GM19351 (cell line): ENCODE data around the gene CEACAM21.
"Not testable (repeated sequence)": the region's sequence is repeated elsewhere in the genome, so short reads cannot be mapped to it uniquely, and the experiment has no call there.

Experiments
- ATAC-seq: cut with Tn5 transposase; IDR thresholded peaks from one replicate; pipeline ENCODE4 v1.9.1; 2021; ENCODE audit warnings: mild to moderate bottlenecking, moderate library complexity; ENCODE audit not compliant: unreplicated experiment

The CEACAM21 gene

DNA sequence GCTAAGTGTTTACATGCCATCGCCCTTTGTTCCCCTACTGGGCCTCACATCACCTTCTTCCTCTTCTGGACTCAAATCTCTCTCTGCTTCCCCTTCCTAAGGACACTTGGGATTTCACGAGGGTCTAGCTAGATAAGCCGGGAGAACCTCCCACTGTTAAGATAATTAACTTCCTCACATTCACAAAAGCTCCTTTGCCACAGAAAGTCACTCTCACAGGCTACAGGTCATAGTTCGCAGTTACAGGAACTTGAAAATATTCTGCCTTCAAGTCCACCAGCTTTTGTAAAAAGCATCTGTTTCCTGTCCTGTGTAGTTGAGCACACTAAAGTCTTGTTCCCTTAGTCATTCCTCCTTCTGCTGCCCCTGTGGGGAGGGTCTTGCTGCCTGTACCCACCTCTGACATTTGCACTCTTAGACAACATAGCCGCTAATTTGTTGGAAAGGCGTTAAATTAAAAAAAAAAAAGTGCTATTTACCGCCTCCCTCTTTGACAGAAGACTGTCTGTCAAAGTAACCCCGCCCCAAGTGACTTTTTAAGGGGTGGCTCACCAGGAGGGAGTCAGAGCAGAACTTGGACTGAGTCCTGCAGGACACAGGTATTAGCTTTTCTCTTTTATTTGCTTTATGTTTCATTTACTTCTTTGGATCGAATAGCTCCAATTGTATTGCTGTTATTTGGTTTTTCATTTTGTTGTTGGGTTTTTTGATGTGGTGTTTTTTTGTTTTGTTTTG is 26.8 kb upstream of the CEACAM21 start:
- ATAC-seq = no peak

- no peak for ATAC-seq
Observed at GRCh38 chr19:41549884-41550283, 26.1 kb upstream of the CEACAM21 start.

DNA sequence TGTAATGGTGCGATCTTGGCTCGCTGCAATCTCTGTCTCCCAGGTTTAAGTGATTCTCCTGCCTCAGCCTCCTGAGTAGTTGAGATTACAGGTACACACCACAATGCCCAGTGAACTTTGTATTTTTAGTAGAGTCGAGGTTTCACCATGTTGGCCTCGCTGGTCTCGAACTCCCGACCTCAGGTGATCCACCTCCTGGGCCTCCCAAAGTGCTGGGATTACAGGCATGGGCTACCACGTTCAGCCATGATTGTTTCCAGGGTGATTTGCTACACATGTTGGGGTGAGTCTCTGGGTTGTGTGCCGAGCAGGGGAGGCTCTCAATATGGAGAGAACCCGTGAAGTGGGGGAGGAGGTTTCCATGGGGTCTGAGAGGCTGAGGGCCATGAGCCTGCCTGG is 24.8 kb upstream of the CEACAM21 start:
- ATAC-seq = no peak

GRCh38 chr19:41551711-41552110 is 24.3 kb upstream of the CEACAM21 start:
- ATAC-seq = no peak

DNA sequence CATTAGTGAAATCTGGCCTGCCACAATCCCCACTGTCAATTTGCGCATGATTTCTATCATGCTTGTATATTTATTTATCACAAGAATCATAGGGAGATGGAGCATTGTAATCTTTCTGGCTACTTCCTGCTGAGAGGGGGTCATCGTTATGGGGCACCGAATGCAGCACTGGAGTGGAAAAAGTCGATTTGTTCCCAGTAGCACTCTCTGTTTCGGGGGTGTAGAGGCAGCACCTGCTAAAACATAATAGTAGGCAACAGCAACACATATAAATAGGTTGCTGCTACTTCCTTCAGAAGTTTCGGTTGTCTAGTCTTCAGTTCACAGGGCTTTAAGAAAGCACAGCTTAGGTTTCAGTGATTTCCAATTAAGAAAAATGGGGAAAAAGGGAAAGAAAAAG is 23.4 kb upstream of the CEACAM21 start:
- ATAC-seq = peak; percentile 64

GRCh38 chr19:41553804-41554203 is 22.2 kb upstream of the CEACAM21 start:
- no peak for ATAC-seq

GRCh38 chr19:41554907-41555306 is 21.1 kb upstream of the CEACAM21 start:
- no peak for ATAC-seq

GRCh38 chr19:41555748-41556147 is 20.2 kb upstream of the CEACAM21 start:
- no peak for ATAC-seq

GRCh38 chr19:41563854-41564514 is 12.0 kb upstream of the CEACAM21 start:
- ATAC-seq = no peak

DNA sequence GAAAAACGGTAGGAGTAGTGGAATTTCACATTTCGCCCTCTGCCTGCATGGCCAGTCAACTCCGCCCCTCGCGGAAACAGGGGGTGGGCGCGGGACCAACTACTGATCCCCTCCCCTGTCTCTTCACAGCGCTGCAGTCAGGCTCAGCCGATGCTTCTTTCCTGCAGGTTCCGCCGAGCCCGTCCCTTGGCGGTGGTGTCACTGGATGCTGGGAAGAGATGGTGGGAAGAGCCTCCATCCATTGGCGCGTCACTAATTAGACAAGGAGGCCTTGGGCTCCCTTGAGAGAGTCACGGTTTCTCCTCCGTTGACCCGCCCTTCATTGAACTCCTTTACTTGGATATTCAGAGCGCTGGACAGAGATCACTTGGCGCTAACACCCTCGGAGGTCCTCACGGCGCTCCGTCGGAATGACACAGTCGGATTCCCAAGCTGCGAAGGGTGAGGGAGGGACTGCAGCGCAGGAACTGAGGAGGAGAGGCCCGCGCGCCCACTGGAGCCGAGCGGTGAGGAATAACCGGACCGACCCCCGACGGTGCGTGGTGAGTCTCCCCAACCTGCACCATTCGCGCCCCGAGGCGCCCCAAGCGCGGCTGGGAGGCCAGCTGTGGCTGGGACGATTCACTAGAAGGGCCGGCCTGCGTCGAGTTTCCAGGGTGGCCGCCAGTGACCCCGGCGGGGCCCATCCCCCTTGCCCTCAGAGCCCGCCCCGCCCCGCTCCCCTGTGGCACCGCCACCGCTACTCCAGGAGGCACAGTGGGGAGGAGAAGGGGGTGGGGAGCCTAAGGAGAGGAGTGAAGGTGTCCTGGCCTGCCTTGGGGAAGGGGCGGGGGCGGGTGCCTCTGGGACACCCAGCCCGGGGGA is 11.2 kb upstream of the CEACAM21 start:
- ATAC-seq = no peak

- ATAC-seq = no peak
Observed at GRCh38 chr19:41565379-41565720, 10.6 kb upstream of the CEACAM21 start.

DNA sequence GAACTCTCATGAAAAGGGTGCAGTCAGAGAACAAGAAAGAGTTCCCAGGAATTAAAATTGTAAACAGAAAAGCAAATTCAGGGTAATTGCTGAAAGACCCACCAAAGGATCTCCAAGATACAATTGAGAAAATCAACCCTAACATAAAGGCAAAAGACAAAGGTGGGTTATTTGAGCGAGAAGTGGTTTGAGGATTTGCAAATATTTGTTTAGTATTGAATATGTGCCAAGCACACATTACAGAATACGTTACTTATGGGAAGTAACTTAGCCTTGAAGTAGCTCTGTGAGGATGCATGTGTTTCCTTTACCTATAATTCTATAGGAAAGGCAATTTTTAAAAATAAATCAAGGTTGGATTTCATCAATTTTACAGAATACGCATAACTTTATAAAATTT is 10.0 kb upstream of the CEACAM21 start:
- no peak for ATAC-seq

GRCh38 chr19:41569481-41570150 is 6.3 kb upstream of the CEACAM21 start:
- ATAC-seq = no peak

DNA sequence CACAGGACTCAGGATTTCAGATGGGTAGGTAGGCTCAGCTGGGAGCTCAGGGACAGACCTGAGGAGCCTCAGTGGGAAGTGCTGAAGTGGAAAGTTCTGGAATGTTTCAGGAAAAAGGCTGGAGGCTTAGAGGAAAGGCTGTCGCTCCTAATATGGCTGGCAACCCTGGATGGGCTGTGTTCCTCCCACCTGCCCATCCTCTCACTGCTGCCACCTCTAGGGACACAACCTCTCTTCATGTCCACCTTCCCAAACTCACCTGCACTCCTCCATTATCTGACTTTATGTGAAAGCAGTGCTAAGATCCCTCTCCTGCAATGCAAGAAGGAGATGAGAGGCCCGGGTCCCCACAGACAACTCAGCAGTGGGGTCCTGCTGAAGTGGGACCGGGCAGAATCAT is 5.8 kb upstream of the CEACAM21 start:
- ATAC-seq = no peak

DNA sequence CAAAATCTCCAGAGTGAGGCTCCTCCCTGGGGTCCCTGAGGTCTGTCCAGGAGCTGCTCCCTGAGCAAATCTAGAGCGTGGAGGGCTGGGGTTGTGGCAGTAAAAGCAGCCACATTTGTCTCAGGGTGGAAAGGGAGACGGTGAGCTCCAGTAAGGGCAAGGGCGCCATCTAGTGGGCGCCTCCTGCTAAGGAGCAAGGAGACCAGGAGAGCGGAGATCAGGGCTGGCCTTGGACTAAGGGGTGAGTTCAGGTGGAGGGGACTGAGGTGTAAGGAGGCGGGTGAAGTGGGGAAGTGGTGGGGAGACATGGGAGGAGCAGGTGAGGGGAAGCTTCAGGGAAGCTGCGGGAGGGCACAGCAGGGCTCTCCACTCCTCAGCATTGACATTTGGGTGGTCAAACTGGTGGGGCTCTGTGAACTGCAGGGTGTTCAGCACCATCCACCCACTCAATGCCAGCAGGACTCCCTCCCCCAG is 5.3 kb upstream of the CEACAM21 start:
- no peak for ATAC-seq

DNA sequence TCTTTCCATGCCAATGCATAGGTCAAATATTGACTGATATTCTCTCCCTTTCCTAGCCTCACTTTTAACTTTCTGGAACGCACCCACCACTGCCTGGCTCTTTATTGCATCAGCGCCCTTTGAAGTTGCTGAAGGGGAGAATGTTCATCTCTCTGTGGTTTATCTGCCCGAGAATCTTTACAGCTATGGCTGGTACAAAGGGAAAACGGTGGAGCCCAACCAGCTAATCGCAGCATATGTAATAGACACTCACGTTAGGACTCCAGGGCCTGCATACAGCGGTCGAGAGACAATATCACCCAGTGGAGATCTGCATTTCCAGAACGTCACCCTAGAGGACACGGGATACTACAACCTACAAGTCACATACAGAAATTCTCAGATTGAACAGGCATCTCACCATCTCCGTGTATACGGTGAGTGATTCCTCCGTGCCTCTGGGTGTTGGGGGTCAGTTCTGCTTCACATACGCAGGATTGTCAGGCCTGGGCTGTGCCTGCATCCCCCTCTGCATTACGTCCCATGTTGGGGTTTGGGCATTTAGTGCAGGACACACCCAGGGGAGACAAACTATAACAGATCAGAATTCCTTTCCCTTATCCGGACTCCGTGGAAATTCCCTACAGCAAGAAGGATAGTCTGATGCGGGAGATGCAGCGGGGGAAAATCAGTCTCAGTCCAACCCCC is 1.3 kb downstream of the CEACAM21 start:
- no peak for ATAC-seq

- no peak for ATAC-seq
Observed at GRCh38 chr19:41577833-41578232, 1.9 kb downstream of the CEACAM21 start.

DNA sequence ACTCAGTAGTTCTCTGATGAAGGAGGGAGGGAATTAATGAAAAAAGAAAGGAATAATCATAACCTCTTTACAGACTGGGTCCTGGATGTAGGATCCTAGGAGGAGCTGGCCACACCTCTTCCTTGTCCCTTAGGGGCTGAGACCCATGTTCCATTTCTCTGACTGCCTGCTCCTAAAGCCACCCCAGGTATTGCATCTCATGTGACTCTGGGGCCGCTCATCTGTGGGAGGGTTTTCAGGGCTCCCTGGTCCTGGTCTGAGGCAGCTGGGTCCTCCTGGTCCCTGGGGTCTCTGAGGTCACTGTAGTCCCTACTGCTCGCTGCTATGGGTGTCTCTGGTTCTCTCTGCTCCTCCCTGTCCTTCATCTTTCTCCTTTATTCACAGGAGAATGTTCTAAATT is 2.9 kb downstream of the CEACAM21 start:
- no peak for ATAC-seq

GRCh38 chr19:41581068-41581467 is 5.1 kb downstream of the CEACAM21 start:
- not testable (repeated sequence) for ATAC-seq

GRCh38 chr19:41582577-41583182 is 6.7 kb downstream of the CEACAM21 start:
- ATAC-seq = not testable (repeated sequence)
